Chondrocyte (in vitro differentiated cells): ENCODE results near the gene PSAT1. TPM values are rescaled to one million over a fixed set of nuclear protein-coding genes. Genes with fewer than 3 reads are reported as not detected.
"Not testable (repeated sequence)": the region's sequence is repeated elsewhere in the genome, so short reads cannot be mapped to it uniquely, and the experiment has no call there.

ENCODE experiments used
- DNase-seq: peaks from one replicate; pipeline ENCODE4 v3.0.0; 2021; ENCODE audit warnings: mixed read lengths, low spot score
- H3K27ac Mint-ChIP-seq: one replicate; pipeline ENCODE4 v1.8.0; 2021; ENCODE audit warnings: mild to moderate bottlenecking, moderate library complexity, mixed read lengths; ENCODE audit not compliant: unreplicated experiment
- H3K27me3 Mint-ChIP-seq: 2 replicates; pipeline ENCODE4 v1.8.0; 2021; ENCODE audit warnings: low read depth, mixed read lengths
- H3K36me3 Mint-ChIP-seq: 2 replicates; pipeline ENCODE4 v1.8.0; 2021; ENCODE audit warnings: low read depth, mixed read lengths
- H3K4me1 Mint-ChIP-seq: 2 replicates; pipeline ENCODE4 v1.8.0; 2021; ENCODE audit warnings: low read depth, mild to moderate bottlenecking, mixed read lengths
- H3K4me3 Mint-ChIP-seq: one replicate; pipeline ENCODE4 v1.8.0; 2021; ENCODE audit warnings: mild to moderate bottlenecking, moderate library complexity, mixed read lengths; ENCODE audit not compliant: unreplicated experiment
- H3K9me3 Mint-ChIP-seq: 2 replicates; pipeline ENCODE4 v1.8.0; 2021; ENCODE audit warnings: low read depth, mixed read lengths
- CTCF ChIP-seq: fragments of 200-600 bp; sonication (generic); IDR thresholded peaks from 2 replicates; pipeline ENCODE4 v1.5.0; 2021; ENCODE audit warnings: antibody characterized with exemption, mild to moderate bottlenecking, moderate library complexity
- total RNA-seq: library from RNA; stranded (reverse); gene quantifications from 3 replicates; pipeline ENCODE4 v1.2.1, GENCODE V29; 2021

Gene PSAT1
- total RNA-seq, 1 donor from 2014 or later: 299 TPM

GRCh38 chr9:78273761-78274160, 23.2 kb upstream of the PSAT1 start:
- Mint-ChIP-seq H3K36me3 (peaks cover 6% of the 10 kb centered on the region), H3K4me1 (peaks cover 27% of the 10 kb centered on the region), H3K27ac (peak overlapping the region; percentile 55), H3K9me3 (no peaks in the 10 kb centered on the region), H3K27me3 (no peaks in the 10 kb centered on the region), H3K4me3 (no peak overlapping the region)
- DNase-seq: no peak
- no peak for TF ChIP-seq CTCF

GRCh38 chr9:78278177-78278777, 18.6 kb upstream of the PSAT1 start:
- Mint-ChIP-seq H3K9me3 (no peaks in the 10 kb centered on the region), H3K27ac (no peak overlapping the region), H3K27me3 (no peaks in the 10 kb centered on the region), H3K4me1 (peaks cover 35% of the 10 kb centered on the region), H3K4me3 (no peak overlapping the region), H3K36me3 (no peaks in the 10 kb centered on the region)
- no peak for DNase-seq
- TF ChIP-seq CTCF: no peak

DNA sequence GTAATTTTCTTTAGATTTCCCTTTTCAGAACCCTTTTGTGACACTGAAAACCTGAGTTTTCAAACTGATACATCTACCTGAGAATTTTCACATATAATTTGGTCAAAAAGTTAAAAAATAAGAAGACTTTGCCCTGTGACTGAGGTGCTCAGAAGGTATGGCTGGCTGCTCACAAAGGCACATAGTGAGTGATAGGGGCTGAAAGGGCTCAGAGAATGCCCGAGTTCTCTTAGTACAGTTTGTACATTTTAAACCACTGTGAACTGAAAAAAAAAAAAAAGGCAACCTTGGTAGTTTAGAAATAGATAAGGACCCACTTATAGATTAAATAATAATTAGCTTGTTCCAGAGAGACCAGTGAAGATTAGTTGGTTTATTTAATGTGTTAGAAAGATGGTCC, 18.1 kb upstream of the PSAT1 start:
- Mint-ChIP-seq H3K27ac (no peak overlapping the region), H3K27me3 (no peaks in the 10 kb centered on the region), H3K4me1 (peaks cover 31% of the 10 kb centered on the region), H3K9me3 (no peaks in the 10 kb centered on the region), H3K4me3 (no peak overlapping the region), H3K36me3 (no peaks in the 10 kb centered on the region)
- DNase-seq: no peak
- TF ChIP-seq CTCF: no peak

GRCh38 chr9:78280982-78281668, 15.8 kb upstream of the PSAT1 start:
- Mint-ChIP-seq H3K27ac (peak overlapping the region; percentile 75), H3K36me3 (no peaks in the 10 kb centered on the region)

GRCh38 chr9:78284181-78284580, 12.7 kb upstream of the PSAT1 start:
- H3K36me3 Mint-ChIP-seq, H3K4me3 Mint-ChIP-seq, H3K9me3 Mint-ChIP-seq, DNase-seq, H3K27me3 Mint-ChIP-seq, H3K27ac Mint-ChIP-seq: not testable (repeated sequence)
- peaks cover 13% of the 10 kb centered on the region for H3K4me1 Mint-ChIP-seq

More at GRCh38 chr9:78280982-78281668, 15.8 kb upstream of the PSAT1 start:
- no peak for TF ChIP-seq CTCF
- H3K9me3 Mint-ChIP-seq: no peaks in the 10 kb centered on the region
- no peak overlapping the region for H3K4me3 Mint-ChIP-seq
- DNase-seq: no peak
- H3K4me1 Mint-ChIP-seq: peaks cover 27% of the 10 kb centered on the region
- no peaks in the 10 kb centered on the region for H3K27me3 Mint-ChIP-seq

- H3K9me3 Mint-ChIP-seq: no peaks in the 10 kb centered on the region
- H3K4me3 Mint-ChIP-seq: no peak overlapping the region
- TF ChIP-seq CTCF: no peak
- H3K36me3 Mint-ChIP-seq: no peaks in the 10 kb centered on the region
- peaks cover 9% of the 10 kb centered on the region for H3K4me1 Mint-ChIP-seq
- no peak overlapping the region for H3K27ac Mint-ChIP-seq
- H3K27me3 Mint-ChIP-seq: no peaks in the 10 kb centered on the region
- no peak for DNase-seq
Observed at GRCh38 chr9:78286125-78286524, 10.8 kb upstream of the PSAT1 start.
